Peyer's patch (tissue), 4 donors: ENCODE measurements around the gene SLC5A4.

ENCODE experiments used
- CTCF ChIP-seq, 6 experiments: fragments of 450-650 bp in 4 of 6; fragments of 200-600 bp in 2 of 6; sonication (generic) in 1 of 6; IDR thresholded peaks; one replicate each; pipeline ENCODE4 v1.5.1; 2017 to 2019; ENCODE audit warnings: antibody characterized with exemption in 6 of 6, mild to moderate bottlenecking in 3 of 6, moderate library complexity in 1 of 6
- POLR2A ChIP-seq, 2 donors: fragments of 450-650 bp; IDR thresholded peaks; one replicate each; pipeline ENCODE4 v1.5.1; 2017; ENCODE audit warnings: antibody characterized with exemption in 2 of 2, mild to moderate bottlenecking in 2 of 2, moderate library complexity in 2 of 2

GRCh38 chr22:32255726-32256125 lies 579 bp upstream of the SLC5A4 start:
- TF ChIP-seq CTCF (IDR thresholded peaks at IDR 0.05): no peak
- no peak for TF ChIP-seq POLR2A (IDR thresholded peaks at IDR 0.05)
